ENCODE data around the gene SNAI3.

The SNAI3 gene

GRCh38 chr16:88721236-88721635, 34.9 kb upstream of the SNAI3 start:
- no peak for DNase-seq

- no peak for DNase-seq
Measured at GRCh38 chr16:88720396-88720970, 34.2 kb upstream of the SNAI3 start.

- DNase-seq, result no peak
Measured at GRCh38 chr16:88719933-88720296, 33.6 kb upstream of the SNAI3 start.

DNA sequence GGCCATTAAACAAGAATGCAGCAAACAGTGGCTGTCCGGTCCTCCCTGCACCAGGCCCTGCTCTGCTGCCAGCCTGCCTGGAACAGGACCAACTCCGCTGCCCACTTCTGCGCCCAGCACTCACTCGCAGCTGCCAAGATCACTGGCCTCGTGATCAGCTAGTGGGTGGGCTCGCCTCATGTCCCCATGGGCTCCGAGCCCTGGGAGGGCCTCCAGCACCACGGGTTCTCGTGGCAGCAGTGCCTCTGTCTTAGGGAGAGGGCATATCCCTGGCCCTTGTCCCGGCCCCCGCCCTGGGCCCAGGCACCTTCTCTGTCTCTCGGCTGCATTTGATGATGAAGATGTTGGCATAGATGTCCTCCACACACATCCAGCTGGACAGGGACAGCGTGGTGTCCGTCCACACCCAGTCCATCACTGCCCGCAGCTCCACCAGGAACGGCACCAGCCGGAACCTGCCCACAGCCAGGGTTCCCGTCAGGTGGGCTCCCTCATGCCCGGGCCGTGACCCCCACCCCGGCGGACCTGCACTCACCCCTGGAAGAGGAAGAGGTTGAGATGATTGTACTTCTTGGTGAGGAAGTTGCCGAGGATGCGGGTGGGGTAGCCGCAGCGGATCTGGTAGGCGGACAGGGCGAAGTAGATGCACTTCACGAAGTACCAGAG, 33.1 kb upstream of the SNAI3 start:
- DNase-seq, result no peak

GRCh38 chr16:88718178-88718577, 31.9 kb upstream of the SNAI3 start:
- DNase-seq, result no peak

- no peak for DNase-seq
Measured at GRCh38 chr16:88716601-88717001, 30.3 kb upstream of the SNAI3 start.

DNA sequence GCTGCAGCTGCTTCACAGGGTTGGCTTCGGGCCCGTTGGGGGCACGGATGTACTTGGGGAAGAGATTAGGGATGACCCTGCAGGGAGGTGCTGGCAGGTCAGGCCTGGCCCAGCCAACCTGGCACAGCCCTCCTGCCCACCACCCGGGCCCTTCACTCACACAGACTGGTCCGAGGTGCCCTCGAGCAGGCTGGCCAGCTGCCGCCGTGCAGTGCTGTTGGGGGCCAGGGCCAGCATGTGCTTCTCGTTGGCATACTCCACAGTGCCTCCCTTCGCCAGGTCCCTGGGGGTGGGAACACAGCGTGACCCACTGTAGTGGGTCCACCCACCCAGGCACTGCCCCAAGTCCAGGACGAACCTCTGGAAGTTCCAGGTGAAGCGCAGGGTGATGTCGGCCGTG, 29.9 kb upstream of the SNAI3 start:
- no peak for DNase-seq

DNA sequence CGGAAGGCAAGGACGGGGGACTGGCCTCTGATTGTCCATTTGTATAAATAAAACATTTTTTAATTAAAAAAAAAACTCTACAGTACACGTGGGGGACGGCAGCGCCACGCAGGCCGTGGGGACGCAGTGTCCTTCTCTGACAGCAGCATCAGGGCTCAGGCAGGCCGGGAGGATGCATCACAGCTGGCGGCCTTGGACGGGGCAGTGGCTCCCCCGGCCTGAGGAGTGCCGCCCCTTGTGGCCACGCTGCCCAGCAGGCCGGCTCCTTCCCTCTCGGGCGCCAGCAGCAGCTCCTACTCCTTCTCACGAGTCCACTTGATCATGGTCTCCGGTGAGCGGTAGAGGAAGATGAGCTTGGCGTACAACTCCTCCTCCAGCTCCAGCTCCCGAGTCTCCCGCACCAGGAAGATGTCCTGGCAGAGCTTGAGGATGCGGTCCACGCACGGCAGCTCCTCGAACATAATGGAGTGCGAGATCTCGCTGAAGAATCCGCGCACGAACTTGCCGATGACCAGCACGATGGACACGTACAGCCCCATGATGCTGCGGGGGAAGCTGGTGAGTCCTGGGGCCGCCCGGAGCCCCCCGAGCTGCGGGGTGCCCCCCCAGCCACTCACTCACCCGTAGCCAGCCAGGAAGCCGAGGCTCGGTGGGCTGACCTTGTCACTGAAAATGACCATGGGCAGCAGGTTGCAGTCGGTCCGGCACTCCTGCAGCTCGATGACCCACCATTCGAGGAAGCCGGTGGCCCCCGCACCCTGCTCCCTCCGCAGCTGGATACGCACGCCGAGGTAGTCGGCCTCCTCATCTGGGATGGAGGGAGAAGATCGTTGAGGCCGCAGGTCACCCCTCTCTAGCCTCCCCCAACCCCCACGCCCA, 29.2 kb upstream of the SNAI3 start:
- DNase-seq, result no peak

DNA sequence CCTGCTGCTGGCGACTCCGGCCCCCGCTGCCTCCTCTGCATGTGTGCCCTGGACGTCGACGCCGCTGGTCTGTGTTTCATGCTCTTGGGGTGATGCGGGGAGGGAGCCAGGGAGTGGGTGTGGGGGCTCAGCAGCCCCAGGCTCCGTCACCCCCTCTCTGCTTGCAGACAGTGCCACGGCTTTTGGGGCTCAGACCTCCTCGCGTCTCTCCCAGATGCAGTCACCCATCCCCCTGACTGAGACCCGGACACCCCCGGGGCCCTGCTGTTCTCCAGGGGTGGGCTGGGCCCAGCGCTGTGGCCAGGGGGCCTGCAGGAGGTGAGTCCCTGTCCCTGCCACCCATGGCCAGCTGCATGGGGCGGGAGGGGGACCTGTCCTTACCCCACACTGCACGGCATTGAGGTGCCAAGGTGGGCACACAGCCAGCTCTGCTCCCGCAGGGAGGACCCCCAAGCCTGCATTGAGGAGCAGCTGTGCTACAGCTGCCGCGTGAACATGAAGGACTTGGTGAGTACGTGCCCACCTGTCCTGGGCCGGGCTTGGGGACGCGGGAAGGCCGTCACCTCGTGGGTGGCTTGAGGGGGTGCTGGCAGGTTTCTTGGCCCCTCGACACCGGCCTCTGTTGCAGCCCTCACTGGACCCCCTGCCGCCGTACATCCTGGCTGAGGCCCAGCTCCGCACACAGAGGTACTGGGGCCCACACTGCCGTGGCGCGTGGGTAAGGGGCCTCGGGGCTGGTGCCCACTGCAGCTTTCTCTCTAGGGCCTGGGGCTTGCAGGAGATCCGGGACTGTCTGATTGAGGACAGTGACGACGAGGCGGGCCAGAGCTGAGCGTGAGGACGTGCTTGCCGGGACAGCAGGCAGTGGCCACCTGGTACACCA, 28.4 kb upstream of the SNAI3 start:
- DNase-seq, result no peak

DNA sequence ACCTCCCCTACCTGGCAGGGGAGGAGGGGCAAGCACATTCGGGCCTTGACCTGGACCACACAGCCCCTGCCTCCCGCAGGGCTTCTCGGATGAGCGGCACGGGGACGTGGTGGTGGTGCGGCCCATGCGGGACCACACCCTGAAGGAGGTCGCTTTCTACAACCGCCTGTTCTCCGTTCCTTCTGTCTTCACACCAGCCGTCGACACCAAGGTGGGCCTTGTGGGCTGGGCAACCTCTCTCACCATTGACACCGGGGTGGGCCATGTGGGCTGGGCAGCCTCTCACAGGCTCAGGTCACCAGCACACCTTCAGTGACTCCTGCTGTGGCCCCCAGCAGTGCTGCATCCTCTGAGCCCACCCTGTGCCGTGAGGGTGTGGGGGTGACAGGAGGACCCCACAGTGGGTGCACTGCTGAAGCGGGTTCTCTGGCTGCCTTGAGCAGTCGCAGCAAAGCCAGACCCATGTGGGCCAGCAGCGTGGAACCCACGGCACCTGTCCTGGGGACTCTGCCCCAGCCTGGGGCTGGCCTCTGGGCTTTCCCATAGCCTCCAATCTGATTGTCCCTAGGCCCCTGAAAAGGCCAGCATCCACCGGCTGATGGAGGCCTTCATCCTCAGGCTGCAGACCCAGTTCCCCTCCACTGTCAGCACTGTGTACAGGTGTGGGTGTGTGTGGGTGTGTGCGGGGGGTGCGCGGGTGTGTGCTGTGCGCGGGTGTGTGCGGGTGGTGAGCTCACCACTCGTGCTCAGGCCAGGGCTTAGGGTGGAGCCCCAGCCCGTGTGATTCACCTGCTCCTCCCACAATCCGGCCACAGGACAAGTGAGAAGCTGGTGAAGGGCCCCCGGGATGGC, 27.5 kb upstream of the SNAI3 start:
- DNase-seq, result no peak

DNA sequence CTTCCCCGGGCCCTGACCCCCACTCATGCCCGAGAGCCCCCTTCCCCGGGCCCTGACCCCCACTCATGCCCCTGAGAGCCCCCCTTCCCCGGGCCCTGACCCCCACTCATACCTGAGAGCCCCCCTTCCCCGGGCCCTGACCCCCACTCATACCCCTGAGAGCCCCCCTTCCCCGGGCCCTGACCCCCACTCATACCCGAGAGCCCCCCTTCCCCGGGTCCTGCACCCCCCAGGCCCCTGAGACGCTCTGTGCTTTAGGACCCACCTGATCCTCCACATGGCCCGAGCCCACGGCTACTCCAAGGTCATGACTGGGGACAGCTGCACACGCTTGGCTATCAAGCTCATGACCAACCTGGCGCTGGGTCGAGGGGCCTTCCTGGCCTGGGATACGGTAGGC, 26.7 kb upstream of the SNAI3 start:
- DNase-seq, result no peak

GRCh38 chr16:88712362-88712979, 26.2 kb upstream of the SNAI3 start:
- no peak for DNase-seq

- DNase-seq, result no peak
Measured at GRCh38 chr16:88711750-88712340, 25.5 kb upstream of the SNAI3 start.

DNA sequence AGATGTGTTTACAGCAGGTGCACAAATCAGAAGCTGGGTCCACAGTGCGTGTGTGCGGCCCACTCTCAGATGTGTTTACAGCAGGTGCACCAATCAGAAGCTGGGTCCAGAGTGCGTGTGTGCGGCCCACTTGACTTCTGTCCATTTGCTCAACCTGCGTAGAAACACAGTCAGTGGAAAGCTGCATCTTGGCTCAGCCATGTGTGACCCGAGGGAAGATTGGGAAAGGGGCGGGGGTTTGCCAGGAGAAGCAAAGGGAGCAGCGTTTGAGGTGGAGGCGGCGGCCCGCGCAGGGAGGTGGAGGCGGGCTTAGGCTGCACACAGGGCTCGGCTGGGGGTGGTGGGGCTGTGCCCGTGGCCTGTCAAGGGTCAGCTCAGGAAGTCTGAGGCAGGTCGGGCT, 24.2 kb upstream of the SNAI3 start:
- no peak for DNase-seq

GRCh38 chr16:88706965-88707826, 20.9 kb upstream of the SNAI3 start:
- no peak for DNase-seq

- peak; percentile 50 for DNase-seq
Measured at GRCh38 chr16:88706229-88706964, 20.1 kb upstream of the SNAI3 start, which contains the start of the genes CTU2 and RNF166. CTU2 (plus strand) TSS chr16:88706503; CDS start chr16:88706531, 28 bp downstream. RNF166 (minus strand) TSS chr16:88706408; CDS start chr16:88706325, 83 bp downstream.

- DNase-seq, result no peak
Measured at GRCh38 chr16:88705801-88706228, 19.5 kb upstream of the SNAI3 start.

DNA sequence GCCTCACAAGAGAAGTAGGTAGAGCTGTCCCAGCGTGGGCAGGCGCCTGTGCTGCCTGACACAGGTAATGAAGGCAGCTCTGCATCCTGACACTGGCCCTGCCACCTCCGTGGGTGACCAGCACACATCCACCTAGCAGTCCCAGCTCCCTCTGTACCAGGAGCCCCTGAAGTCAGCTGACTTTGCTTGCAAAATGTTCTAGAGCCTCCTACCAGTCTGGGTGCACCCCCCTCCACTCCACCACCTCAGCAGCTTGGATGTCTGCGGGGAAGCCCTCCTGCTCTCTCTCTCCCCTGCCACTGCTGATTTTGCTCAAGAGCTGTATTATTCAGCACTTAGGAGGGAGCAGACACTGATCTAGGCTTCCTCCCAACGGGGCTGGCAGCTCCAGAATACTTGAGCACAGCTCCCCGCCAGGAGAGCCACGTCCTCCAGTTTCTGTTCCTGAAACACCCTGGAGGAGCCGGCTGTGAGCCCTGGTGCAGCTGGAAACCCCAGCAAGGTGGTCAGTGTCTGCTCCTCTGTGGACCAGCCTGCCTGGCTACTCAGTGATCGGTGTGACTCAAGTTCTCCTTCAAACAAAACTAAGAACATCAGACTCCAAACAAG, 18.9 kb upstream of the SNAI3 start:
- DNase-seq, result no peak
